ENCODE results near the gene IPCEF1.
"Not testable (repeated sequence)": the region's sequence is repeated elsewhere in the genome, so short reads cannot be mapped to it uniquely, and the experiment has no call there.

Gene IPCEF1

DNA sequence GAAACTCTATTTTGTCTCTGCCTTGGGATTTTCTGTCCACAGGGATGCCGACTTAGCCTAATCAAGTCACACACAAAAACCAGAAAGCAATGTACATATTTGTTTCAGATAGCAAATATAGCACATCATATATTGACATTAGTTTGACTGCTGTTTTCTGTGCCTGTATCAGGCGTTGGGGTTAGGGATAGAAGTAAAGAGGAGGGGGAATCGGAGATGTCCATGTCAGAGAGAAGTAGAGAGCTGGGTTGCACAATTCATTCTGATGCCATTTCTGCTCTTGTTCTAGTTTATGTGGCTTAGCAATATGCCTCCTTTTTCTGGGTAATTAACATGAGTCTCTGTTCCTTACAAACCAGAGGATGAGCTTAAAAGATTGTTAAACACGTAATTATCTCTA is 14.7 kb upstream of the IPCEF1 start:
- DNase-seq = no peak

DNA sequence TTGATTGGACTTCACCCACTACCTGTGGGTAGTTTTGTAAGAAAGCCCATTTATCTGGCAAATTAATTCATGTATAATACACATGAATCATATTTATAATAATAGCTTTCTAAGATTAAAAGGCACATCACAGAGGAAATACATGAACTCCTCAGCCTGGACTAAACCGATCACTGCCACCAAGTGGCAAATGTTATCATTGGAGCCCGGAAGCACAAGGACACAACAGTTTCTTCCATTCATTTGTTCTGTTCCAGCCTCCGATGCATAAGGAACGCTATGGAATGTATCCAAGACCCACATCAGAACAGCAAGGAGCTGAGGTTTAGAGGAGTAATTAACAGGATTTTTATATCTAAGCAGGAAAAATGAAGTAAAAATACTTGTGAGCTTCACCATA is 13.9 kb upstream of the IPCEF1 start:
- DNase-seq = peak in 1 of 2 experiments; percentile 2

DNA sequence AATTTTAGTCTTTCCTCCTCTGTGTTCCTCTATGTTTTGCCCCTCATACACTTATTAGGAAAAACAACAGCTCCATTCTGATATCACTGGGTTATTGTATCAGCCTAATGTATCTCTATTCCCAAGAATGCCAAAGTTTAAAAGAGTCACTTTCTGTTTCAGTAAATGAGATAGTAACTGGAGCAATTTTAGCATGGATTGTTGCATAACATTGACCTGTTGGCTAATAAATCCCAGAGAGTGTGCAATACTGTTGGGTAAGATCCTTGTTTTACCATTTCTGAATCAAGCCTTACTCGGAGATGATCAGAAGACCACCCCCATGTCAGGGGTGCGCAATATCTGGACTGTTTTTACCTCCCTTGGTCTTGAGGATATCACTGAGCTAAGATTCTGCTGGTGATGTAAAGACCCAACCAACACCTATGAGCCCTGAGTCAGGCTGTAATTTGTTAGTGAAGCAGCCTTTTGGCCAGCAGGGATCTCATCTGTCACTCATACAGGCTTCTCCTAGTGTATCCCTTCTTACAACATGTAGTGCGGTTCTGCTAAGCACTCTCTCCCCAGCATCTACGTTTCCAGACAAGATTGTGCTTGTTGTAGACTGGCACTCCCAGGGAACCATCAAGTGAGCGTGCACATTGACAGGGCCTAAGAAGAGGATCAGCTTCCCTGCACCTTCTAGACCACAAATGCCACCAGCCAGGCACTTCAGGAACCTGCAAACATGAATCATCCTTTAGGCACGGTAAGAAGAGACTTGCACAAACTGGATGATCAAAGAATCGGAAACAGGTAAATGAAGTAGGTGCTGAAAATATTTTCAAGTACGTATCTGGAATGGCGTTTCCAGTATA is 11.5 kb upstream of the IPCEF1 start:
- DNase-seq = no peak

DNA sequence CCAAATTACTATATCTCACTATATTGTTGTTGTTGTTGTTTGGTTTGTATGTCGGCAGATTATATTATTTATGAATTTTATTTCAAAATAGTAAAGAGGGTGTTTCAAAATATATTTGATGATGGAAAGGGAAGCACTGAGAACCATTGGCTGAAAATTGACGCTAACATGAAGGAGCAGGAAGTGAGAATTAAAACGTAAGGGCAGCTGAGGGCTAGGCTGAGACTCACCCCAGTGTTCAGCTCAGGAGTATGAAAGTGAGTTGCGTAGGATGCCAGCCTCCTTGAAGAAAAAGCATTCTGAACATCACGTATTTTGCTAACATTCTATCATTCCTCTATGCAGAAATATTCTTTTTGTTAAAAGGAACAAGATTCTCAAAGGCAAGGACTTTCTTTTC is 10.7 kb upstream of the IPCEF1 start:
- no peak for DNase-seq

DNA sequence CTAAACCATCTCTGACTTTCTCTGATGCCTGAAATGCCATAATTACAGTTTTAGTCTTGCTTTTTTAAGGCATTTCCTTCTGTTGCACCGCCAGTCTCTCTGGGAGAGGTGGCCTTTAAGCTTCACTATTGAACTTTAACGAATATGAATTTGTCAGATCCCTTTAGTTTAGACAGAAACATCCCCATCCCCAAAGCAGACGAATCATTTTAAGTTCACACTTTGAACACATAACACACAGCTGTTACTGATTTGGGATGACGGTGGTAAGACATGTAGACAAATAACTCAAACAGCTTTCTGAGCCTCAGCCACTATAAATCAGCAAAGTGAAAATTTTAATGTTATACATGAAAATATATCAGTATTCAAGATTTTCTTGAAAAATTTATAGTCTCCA is 7.2 kb upstream of the IPCEF1 start:
- DNase-seq = no peak

DNA sequence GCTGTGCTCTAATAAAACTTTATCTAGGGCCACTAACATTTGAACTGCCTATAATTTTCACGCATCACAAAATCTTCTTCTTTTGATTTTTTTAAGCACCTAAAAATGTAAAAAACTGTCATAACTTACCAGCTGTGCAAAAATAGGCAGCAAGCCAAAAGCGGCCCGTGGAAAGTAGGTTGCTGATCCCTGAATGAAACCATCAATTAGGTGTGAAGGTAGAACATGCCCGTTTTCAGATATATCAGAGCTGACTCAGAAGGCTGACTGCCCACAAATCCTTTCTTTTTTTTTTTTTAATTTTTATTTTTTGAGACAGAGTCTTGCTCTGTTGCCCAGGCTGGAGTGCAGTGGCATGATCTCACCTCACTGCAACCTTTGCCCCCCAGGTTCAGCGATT is 4.9 kb upstream of the IPCEF1 start:
- no peak for DNase-seq

DNA sequence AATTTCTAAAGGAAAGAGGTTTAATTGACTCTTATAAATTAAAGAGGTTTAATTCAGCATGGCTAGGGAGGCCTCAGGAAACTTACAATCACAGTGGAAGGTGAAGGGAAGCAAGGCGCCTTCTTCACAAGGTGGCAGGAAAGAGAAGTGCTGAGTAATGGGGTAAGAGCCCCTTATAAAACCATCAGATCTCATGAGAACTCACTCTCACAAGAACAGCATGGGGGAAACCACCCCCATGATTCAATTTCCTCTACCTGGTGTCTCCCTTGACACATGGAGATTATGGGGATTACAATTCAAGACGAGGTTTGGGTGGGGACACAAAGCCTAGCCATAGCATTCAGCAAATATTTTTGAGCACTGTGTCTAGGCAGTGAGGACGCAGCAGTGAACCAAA is 3.9 kb upstream of the IPCEF1 start:
- no peak for DNase-seq

DNA sequence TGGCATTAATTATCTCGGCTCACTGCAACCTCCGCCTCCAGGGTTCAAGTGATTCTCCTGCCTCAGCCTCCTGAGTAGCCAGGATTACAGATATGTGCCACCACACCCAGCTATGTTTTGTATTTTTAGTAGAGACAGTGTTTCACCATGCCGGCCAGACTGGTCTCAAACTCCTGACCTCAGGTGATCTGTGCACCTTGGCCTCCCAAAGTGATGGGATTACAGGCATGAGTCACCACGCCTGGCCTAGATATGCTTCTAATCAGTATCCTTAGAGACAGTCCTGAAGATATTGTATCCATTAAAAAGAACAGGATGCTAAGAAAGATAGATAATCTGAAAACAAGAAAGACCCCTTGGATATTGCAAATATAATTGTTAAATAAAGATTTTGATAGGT is 3.1 kb upstream of the IPCEF1 start:
- no peak for DNase-seq

DNA sequence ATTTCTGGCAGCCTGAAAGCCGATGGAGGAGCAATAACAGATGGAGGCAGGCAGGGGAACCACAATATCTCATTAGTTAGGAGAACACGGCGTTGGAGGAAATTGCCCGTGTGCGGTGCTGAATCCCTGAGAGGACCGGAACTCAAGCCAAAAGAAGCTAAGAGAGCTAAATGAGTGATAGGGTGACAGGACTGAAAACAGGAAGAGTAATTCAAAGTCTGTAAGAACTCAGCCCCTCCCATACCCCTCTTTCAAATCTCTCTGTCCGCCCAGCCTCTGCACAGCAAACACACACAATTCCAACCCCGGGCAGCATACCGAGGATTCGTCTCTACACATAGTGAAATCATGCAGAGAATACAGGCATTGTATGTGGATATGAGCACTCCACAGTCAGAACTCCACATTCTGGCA is 2.6 kb upstream of the IPCEF1 start:
- no peak for DNase-seq

DNA sequence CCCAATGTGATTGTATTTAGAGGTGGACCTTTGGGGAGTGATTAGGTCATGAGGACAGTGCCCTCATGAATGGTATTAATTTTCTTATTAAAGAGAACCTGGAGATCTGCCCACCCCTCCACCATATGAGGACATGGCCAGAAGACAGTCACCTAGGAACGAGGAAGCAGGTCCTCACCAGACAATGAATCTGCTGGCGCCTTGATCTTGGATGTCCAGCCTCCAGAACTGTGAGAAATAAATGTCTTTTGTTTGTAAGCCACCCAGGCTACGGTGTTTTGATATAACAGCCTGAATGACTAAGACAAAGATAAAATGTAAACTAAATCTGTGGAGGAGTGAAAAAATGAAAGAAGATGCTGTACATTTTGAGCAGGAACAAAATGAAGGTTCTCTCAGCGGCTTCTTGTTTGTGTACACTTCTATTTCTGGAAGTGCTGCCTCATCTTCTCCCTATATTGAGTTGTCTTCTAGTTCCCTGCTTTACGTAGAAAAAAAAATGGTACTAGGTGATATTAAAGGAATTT is 1.5 kb upstream of the IPCEF1 start:
- DNase-seq = no peak

DNA sequence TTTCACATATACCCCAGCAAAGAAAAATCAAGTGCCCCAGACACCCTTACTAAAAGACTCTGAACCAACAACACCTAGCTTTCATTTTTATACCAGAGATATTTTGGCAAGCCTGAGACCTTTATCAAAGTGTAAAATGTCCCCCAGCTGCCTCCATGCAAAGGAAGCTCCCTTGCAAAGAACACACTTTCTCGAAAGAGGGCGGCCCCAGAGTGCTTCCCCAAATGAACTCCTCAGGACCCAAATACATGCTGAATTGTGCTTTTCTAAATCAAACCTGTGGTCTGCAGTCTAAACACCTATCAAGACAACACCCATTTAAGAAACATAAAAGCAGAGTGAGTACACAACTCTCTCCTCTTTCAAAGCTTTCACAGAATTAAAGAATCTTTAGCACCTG is 490 bp downstream of the IPCEF1 start:
- DNase-seq = no peak

DNA sequence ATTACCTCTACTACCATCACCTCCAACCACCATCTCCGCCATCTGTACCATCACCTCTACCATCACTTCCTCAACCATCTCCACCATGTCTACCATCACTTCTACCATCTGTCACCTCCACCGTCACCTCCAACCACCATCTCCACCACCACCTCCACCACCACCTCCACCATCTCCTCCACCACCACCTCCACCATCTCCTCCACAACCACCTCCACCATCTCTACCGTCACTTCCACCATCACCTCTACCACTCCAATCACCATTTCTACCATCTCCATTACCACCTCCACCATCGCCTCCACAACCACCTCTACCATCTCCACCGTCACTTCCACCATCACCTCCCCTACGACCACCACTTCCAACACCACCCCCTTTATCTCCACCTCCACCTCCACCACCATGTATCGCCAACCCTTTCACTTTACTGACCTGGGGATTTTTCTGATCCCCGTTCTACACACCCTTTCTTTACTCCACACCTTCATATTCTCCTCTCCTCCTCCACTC is 2.3 kb downstream of the IPCEF1 start:
- DNase-seq = no peak

DNA sequence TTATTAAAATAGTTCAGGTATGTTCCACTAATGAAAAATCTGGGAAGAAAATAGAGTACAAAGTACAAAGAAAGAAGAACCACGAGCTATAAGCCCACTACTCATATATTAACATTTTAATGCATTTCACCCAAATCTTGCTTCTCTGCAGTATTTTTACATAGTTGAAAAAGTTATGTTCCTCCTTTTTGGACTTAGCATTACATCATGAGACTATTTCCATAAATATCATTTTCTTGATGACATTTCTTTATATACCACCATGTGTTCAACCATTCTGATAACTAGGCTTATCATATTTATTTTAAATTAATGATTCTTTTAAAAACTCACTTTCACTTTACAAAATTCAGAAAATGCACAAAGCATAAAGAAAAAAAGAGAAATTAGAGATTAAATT is 3.0 kb downstream of the IPCEF1 start:
- DNase-seq = no peak

DNA sequence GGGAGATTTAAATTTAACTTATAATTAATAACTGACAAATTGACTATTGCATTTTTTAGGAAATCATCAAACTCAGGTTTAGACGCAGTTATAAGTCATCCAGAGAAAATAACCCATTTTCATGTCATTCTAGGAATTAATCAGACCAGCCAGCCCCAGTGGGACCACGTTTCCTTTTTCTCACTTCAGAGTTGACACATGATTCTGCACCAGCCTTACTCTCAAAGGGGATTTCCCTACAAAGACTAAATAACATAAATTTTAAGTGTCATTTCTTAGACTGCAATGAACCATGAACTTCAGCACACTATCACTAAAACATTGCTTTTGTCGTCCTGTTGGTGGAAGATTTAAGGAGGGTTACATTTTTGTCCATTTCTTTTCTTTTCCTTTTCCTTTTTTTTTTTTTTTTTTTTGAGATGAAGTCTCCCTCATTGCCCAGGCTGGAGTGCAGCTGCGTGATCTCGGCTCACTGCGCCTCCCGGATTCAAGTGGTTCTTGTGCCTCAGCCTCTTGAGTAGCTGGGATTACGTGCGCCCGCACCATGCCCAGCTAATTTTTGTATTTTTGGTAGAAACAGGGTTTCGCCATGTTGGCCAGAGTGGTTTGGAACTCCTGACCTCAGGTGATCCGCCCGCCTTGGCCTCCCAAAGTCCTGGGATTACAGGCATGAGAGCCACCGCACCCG is 3.6 kb downstream of the IPCEF1 start:
- DNase-seq = no peak

DNA sequence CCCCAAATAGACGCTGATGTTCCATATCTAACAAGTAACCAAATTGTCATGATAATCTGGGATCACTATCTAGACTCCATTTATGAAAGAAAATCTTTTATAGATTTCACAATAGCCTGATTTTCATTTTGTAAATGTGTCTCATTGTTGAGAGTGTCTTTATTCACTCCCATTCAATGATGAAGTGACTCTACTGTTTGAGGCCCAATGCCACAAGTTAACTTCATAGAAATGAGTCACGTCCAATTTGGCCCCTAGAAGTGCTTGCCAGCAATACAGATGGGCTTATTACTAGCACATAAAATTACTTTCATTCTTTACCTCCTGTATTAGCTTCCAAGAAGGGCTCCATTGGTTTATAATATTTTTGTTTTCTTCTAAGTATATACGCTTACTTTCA is 6.3 kb downstream of the IPCEF1 start:
- no peak for DNase-seq

DNA sequence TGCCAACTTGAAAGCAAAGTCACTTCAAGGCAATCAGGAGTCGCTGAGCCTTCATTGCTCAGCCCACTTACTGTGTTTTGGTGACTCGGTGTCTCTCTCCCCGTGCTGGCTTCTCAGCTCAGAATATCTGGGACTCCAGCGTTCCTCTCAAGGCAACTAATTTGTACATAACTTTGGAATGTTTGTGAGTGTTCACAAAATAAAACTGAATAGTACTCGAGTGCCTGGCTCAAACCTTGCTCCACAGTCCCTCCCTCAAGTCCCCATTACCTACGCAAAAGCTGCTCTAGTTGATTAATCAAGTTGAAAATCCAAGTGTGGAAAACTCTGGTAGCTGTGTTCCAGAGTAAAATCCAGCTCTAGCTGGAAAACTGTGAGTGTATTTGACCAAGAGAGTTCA is 8.6 kb downstream of the IPCEF1 start:
- DNase-seq = no peak

DNA sequence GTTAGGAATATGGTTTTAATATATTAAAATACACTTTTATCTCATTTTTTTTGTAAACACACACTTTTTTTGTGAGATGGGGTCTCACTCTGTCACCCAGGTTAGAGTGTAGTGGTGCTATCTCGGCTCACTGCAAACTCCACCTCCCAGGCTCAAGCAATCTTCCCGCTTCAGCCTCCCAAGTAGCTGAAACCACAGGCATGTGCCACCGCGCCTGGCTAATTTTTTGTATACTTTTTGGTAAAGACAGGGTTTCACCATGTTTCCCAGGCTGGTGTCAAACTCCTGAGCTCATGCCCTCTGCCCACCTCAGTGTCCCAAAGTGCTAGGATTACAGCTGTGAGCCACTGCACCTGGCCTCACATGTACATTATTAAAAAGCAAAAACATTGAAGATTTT is 10.8 kb downstream of the IPCEF1 start:
- no peak for DNase-seq

DNA sequence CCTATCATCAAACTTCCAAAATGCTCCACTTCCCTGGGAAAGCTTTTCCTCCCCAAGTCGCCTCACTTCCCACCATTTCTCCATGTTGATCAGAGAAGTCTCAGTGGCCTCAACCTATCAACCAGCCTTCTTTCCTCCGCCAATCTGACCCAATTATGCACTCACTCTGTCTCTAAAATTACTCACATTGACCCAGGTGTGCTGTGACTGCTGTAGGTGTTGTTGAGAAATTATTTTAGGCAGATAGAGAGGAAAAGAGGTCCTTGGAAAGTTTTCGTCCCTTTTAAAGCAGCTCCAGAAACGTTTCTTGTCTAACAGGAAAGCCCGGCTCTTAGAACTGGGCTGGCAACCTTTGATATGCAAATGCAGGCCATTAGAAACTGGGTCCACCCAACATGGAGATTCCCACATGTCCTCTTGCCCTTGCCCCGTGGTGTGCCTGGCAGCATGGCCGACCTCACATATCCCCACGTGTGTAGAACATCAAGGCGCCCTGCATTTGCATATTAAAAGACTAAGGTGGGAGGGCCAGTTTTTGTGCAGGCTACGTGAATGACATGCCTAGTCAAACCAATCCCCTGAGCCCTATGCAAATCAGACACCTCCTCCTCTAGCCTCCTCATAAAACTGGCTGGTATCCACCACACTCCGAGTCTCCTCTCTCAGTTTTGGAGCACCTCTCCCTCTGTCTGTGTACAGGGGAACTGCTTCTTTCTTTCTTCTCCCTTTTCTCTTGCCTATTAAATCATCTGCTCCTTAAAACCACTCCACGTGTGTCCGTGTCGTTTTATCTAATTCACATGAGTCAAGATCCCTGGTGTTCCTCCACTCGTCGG is 12.9 kb downstream of the IPCEF1 start:
- no peak for DNase-seq

DNA sequence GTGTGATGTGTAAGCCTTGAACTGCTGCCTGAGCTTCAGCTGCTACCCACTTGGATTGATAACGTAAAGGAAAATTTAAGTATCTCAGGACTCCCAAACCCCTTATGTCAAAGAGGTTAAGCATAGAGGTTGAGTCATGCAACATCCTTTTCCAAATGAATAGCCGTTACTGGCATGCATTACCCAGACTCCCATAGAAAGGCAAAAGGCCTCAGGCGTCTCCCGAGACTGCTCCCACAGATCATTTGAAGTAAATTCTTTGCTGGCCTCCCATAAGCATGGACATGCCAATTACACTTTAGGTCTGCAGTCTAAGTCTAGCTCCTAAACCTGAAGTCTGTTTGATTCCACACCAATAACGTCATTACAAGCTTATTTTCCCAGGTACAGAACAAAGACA is 14.7 kb downstream of the IPCEF1 start:
- DNase-seq = no peak

DNA sequence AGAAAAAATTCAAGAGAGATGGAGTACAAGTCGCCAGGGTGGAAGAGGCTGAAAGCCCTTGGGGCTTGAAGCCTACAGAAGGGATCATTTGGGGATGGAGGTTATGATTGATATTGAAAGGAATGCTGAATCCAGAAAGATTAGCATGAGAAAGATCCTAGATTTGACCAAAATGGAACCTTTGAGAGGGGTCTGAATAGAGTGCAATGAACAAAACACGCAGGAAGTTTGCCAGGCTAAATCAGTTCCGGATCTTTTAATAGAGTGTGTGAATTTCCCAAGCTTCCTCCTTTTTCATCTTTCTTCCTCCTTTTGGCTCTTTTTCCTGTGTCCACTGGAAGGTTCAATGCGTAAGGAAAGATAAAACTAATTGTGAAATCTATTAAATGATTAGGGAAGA is 15.3 kb downstream of the IPCEF1 start:
- no peak for DNase-seq

DNA sequence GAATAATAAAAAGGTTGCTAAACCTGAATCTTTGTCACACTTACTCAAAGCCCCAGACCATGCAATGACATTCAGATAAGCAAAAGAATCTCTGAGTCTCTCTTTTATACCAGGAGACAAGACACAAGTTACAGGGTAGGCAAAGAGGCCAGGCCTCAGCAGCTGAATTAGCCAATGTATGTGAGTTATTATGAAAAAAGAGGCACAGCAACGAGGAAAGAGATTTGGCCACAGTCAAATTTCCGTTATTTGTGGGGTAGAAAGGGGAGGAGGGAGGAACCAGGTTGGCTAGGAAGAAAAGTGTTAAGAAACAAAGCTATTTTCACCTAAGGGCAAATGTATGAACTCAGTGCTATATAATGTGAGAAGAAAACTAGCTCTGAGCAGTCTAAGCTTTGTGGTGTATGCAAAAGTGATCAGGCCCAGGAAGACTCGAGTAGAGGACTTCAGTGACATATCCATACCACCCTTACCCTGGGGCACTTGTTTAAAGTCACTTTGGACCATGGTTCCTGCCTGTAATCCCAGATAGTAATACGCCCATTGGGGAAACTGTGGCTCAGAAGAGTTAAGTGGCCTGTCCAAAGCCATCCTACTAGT is 19.1 kb downstream of the IPCEF1 start:
- DNase-seq = no peak

DNA sequence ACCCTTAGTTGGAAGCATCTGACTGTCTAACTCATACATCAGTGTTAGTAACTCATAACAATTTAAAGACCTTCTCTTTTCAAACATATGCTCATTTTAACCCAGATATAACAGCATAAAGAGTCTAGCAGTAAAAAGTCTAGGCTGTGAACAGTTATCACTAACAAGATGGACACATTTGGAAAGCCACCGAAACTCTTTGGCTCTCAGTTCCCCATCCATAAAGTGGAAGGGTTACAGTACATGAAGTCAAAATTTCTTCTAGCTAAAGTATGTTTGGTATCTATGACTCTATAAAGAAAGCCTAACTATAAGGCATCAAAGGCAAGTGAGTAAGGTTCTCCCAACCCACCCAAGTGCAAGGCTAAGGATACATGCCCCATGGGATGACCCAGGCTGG is 22.5 kb downstream of the IPCEF1 start:
- DNase-seq = not testable (repeated sequence)

DNA sequence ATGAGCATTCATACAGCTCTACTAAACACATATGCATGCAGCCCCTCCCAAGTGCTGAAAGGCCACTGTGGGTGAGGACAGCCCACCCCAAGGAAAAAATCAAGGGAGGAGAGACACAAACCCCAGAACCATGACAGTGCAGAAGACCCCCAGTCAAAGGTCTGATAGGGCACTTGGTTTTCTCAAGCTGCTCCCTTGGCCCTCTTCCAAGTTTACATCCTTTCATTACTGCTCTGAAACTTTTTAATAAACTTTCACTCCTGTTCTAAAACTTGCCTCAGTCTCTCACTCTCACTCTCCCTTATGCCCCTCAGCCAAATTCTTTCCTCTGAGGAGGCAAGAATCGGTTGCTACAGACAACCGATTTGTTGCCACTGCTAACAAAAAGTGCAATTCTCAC is 24.9 kb downstream of the IPCEF1 start:
- no peak for DNase-seq
